ENCODE measurements around the gene KRTAP19-2. TPM values are rescaled to one million over a fixed set of nuclear protein-coding genes. Genes with fewer than 3 reads are reported as not detected.
A peak's percentile ranks its signal among the peaks of the same experiment; 100 is the strongest.

Gene KRTAP19-2
- total and polyA plus RNA-seq, 10 donors: not detected

DNA sequence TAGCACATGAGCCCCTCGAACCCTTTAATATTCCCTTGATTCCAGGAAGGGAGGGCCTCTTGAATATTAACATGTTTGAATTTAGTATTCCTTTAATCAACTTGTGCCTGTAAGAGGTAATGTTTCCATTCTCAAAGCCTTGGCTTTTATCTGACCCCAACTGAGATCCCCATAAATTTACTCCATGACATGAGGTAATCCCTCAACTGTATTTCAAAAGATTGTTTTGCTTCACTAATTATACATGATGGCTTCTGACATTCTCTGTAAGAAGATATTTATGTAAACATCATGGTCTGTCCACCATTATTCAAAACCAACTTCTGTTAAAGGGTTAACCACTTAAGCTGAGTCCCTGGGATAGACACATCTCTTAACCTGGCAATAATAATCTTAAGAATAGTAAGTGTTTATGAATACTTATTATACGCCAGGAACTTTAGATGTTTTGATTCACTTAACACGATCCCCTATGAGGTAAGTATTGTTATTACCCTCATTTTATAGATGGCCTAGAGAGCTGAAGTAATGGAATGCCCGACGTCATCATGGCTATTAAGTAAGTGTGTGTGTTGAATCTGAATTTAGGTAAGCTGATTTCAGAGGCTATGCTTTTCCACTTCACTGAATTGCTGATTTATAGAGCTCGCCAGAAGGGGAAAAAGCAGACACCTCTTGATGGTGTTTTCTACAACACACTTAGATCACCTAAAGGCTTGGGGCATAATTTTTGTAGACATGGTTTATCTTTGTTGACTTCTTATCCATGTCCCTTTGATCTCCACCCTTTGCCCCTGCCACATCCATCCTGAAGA, 18.1 kb downstream of the KRTAP19-2 start:
- intact Hi-C loops (cut with DNase I; ENCODE audit: low total_unique reads): no loop called here
- 48 to 64% (median 63%) methylated on average over 6 of the region's 6 CpGs for WGBS, 5 donors
- TF ChIP-seq POLR2AphosphoS5 (IDR thresholded peaks at IDR 0.05) (no peak), POLR2A (IDR thresholded peaks at IDR 0.05) (no peak), CTCF (IDR thresholded peaks at IDR 0.05 in 8 of 11, conservative IDR thresholded peaks at IDR 0.05 in 3 of 11) (no peak)

GRCh38 chr21:30463713-30464112, 23.5 kb downstream of the KRTAP19-2 start:
- DNase-seq: no peak
- Histone ChIP-seq H3K4me3 (no peak overlapping the region), H3K27me3 (replicated peaks in 1 of 7) (no peaks in the 10 kb centered on the region), H3K9me3 (no peaks in the 10 kb centered on the region), H3K4me1 (no peaks in the 10 kb centered on the region), H3K27ac (no peak overlapping the region), H3K36me3 (no peaks in the 10 kb centered on the region)
- intact Hi-C loops (cut with DNase I; ENCODE audit: low total_unique reads): no loop called here
- TF ChIP-seq POLR2AphosphoS5 (IDR thresholded peaks at IDR 0.05) (no peak), CTCF (IDR thresholded peaks at IDR 0.05 in 8 of 11, conservative IDR thresholded peaks at IDR 0.05 in 3 of 11) (peak in 1 of 11 experiments; percentile 19)
- 38 to 68% (median 52%) methylated on average over 3 of the region's 3 CpGs for WGBS, 5 donors

More for the DNA sequence above, 18.1 kb downstream of the KRTAP19-2 start:
- Histone ChIP-seq H3K4me1 (no peaks in the 10 kb centered on the region), H3K27me3 (replicated peaks in 1 of 7) (no peaks in the 10 kb centered on the region), H3K9me3 (no peaks in the 10 kb centered on the region), H3K36me3 (no peaks in the 10 kb centered on the region), H3K27ac (no peak overlapping the region), H3K4me3 (no peak overlapping the region)
- DNase-seq: no peak

GRCh38 chr21:30448514-30448913, 38.7 kb downstream of the KRTAP19-2 start:
- H3K27ac ChIP-seq: no peak overlapping the region
- no peaks in the 10 kb centered on the region for H3K36me3 ChIP-seq
- no peaks in the 10 kb centered on the region for H3K4me1 ChIP-seq
- no peak for TF ChIP-seq POLR2AphosphoS5 (IDR thresholded peaks at IDR 0.05)
- no peak for TF ChIP-seq POLR2A (IDR thresholded peaks at IDR 0.05)
- TF ChIP-seq CTCF (IDR thresholded peaks at IDR 0.05 in 8 of 11, conservative IDR thresholded peaks at IDR 0.05 in 3 of 11): no peak
- DNase-seq: no peak
- no peak overlapping the region for H3K4me3 ChIP-seq
- H3K27me3 ChIP-seq (replicated peaks in 1 of 7): no peaks in the 10 kb centered on the region
- no peaks in the 10 kb centered on the region for H3K9me3 ChIP-seq
- intact Hi-C loops (cut with DNase I; ENCODE audit: low total_unique reads): no loop called here
- 83 to 94% (median 83%) methylated on average over 3 of the region's 3 CpGs for WGBS, 5 donors

- 8 to 15% (median 11%) methylated on average over 4 of the region's 4 CpGs for WGBS, 5 donors
- Histone ChIP-seq H3K36me3 (no peaks in the 10 kb centered on the region), H3K4me3 (no peak overlapping the region), H3K27me3 (replicated peaks in 1 of 7) (no peaks in the 10 kb centered on the region), H3K4me1 (no peaks in the 10 kb centered on the region), H3K27ac (no peak overlapping the region), H3K9me3 (no peaks in the 10 kb centered on the region)
- TF ChIP-seq CTCF (IDR thresholded peaks at IDR 0.05 in 8 of 11, conservative IDR thresholded peaks at IDR 0.05 in 3 of 11) (no peak), POLR2A (IDR thresholded peaks at IDR 0.05) (no peak), POLR2AphosphoS5 (IDR thresholded peaks at IDR 0.05) (no peak)
- intact Hi-C loops (cut with DNase I; ENCODE audit: low total_unique reads): no loop called here
- DNase-seq: no peak
Observed at GRCh38 chr21:30447056-30447455, 40.2 kb downstream of the KRTAP19-2 start.
